ENCODE data around the gene CASP9.
"Not testable (repeated sequence)": the region's sequence is repeated elsewhere in the genome, so short reads cannot be mapped to it uniquely, and the experiment has no call there.

The CASP9 gene

GRCh38 chr1:15501208-15502032 lies 22.6 kb downstream of the CASP9 start:
- no peaks in the 10 kb centered on the region for H3K36me3 ChIP-seq (ENCODE audit: control insufficient read depth, insufficient read depth, low read length)
- no peaks in the 10 kb centered on the region for H3K27me3 ChIP-seq (ENCODE audit: control insufficient read depth, insufficient read depth, low read length, poor library complexity, severe bottlenecking)
- H3K27ac ChIP-seq (ENCODE audit: insufficient read depth, low read depth, low read length, poor library complexity, severe bottlenecking) = no peak overlapping the region
- H3K4me1 ChIP-seq (ENCODE audit: control insufficient read depth, insufficient read depth, low read length) = peaks cover 7% of the 10 kb centered on the region
- no peaks in the 10 kb centered on the region for H3K9me3 ChIP-seq (ENCODE audit: control insufficient read depth, low read length)
- no peak overlapping the region for H3K4me3 ChIP-seq (ENCODE audit: insufficient read depth, low read depth, low read length)
- 59 to 61% methylated on average over 17 of the region's 17 CpGs for WGBS, 2 experiments

- Histone ChIP-seq H3K27ac (ENCODE audit: insufficient read depth, low read depth, low read length, poor library complexity, severe bottlenecking) (peak overlapping the region; percentile 12), H3K4me1 (ENCODE audit: control insufficient read depth, insufficient read depth, low read length) (peaks cover 7% of the 10 kb centered on the region), H3K27me3 (ENCODE audit: control insufficient read depth, insufficient read depth, low read length, poor library complexity, severe bottlenecking) (no peaks in the 10 kb centered on the region), H3K9me3 (ENCODE audit: control insufficient read depth, low read length) (no peaks in the 10 kb centered on the region), H3K36me3 (ENCODE audit: control insufficient read depth, insufficient read depth, low read length) (no peaks in the 10 kb centered on the region), H3K4me3 (ENCODE audit: insufficient read depth, low read depth, low read length) (no peak overlapping the region)
- WGBS, 2 experiments = 85 to 88% methylated on average over 18 to 19 of the region's 19 CpGs
These were observed 23.5 kb downstream of the CASP9 start for GRCh38 chr1:15500184-15501178.

GRCh38 chr1:15493869-15494390 lies 30.1 kb downstream of the CASP9 start:
- H3K4me1 ChIP-seq (ENCODE audit: control insufficient read depth, insufficient read depth, low read length) = no peaks in the 10 kb centered on the region
- 92% methylated on average over 9 of the region's 9 CpGs for WGBS, 2 experiments
- H3K36me3 ChIP-seq (ENCODE audit: control insufficient read depth, insufficient read depth, low read length) = peaks cover 3% of the 10 kb centered on the region
- no peaks in the 10 kb centered on the region for H3K27me3 ChIP-seq (ENCODE audit: control insufficient read depth, insufficient read depth, low read length, poor library complexity, severe bottlenecking)
- H3K9me3 ChIP-seq (ENCODE audit: control insufficient read depth, low read length) = no peaks in the 10 kb centered on the region
- no peak overlapping the region for H3K4me3 ChIP-seq (ENCODE audit: insufficient read depth, low read depth, low read length)
- H3K27ac ChIP-seq (ENCODE audit: insufficient read depth, low read depth, low read length, poor library complexity, severe bottlenecking) = no peak overlapping the region

- 96% methylated on average over 5 of the region's 5 CpGs for whole genome bisulfite sequencing, 2 experiments
- Histone ChIP-seq H3K4me3 (ENCODE audit: insufficient read depth, low read depth, low read length) (no peak overlapping the region), H3K36me3 (ENCODE audit: control insufficient read depth, insufficient read depth, low read length) (peaks cover 3% of the 10 kb centered on the region), H3K27me3 (ENCODE audit: control insufficient read depth, insufficient read depth, low read length, poor library complexity, severe bottlenecking) (no peaks in the 10 kb centered on the region), H3K4me1 (ENCODE audit: control insufficient read depth, insufficient read depth, low read length) (no peaks in the 10 kb centered on the region), H3K9me3 (ENCODE audit: control insufficient read depth, low read length) (no peaks in the 10 kb centered on the region), H3K27ac (ENCODE audit: insufficient read depth, low read depth, low read length, poor library complexity, severe bottlenecking) (no peak overlapping the region)
These were observed 31.4 kb downstream of the CASP9 start for GRCh38 chr1:15492596-15492995.

GRCh38 chr1:15491010-15491409 lies 33.0 kb downstream of the CASP9 start:
- H3K4me1 ChIP-seq (ENCODE audit: control insufficient read depth, insufficient read depth, low read length); H3K9me3 ChIP-seq (ENCODE audit: control insufficient read depth, low read length); H3K27me3 ChIP-seq (ENCODE audit: control insufficient read depth, insufficient read depth, low read length, poor library complexity, severe bottlenecking); H3K36me3 ChIP-seq (ENCODE audit: control insufficient read depth, insufficient read depth, low read length); H3K27ac ChIP-seq (ENCODE audit: insufficient read depth, low read depth, low read length, poor library complexity, severe bottlenecking); H3K4me3 ChIP-seq (ENCODE audit: insufficient read depth, low read depth, low read length): not testable (repeated sequence)
- WGBS, 2 experiments = 96 to 98% methylated on average over 4 of the region's 4 CpGs

- Histone ChIP-seq H3K27me3 (ENCODE audit: control insufficient read depth, insufficient read depth, low read length, poor library complexity, severe bottlenecking) (no peaks in the 10 kb centered on the region), H3K9me3 (ENCODE audit: control insufficient read depth, low read length) (no peaks in the 10 kb centered on the region), H3K4me3 (ENCODE audit: insufficient read depth, low read depth, low read length) (no peak overlapping the region), H3K27ac (ENCODE audit: insufficient read depth, low read depth, low read length, poor library complexity, severe bottlenecking) (no peak overlapping the region), H3K36me3 (ENCODE audit: control insufficient read depth, insufficient read depth, low read length) (no peaks in the 10 kb centered on the region), H3K4me1 (ENCODE audit: control insufficient read depth, insufficient read depth, low read length) (no peaks in the 10 kb centered on the region)
- 86 to 89% methylated on average over 13 of the region's 13 CpGs for WGBS, 2 experiments
These were observed 34.8 kb downstream of the CASP9 start for GRCh38 chr1:15489052-15489736.

GRCh38 chr1:15488371-15488770 lies 35.6 kb downstream of the CASP9 start:
- Histone ChIP-seq H3K9me3 (ENCODE audit: control insufficient read depth, low read length) (no peaks in the 10 kb centered on the region), H3K4me3 (ENCODE audit: insufficient read depth, low read depth, low read length) (no peak overlapping the region), H3K4me1 (ENCODE audit: control insufficient read depth, insufficient read depth, low read length) (no peaks in the 10 kb centered on the region), H3K27ac (ENCODE audit: insufficient read depth, low read depth, low read length, poor library complexity, severe bottlenecking) (no peak overlapping the region), H3K36me3 (ENCODE audit: control insufficient read depth, insufficient read depth, low read length) (no peaks in the 10 kb centered on the region), H3K27me3 (ENCODE audit: control insufficient read depth, insufficient read depth, low read length, poor library complexity, severe bottlenecking) (no peaks in the 10 kb centered on the region)
- 91 to 94% methylated on average over 3 of the region's 3 CpGs for WGBS, 2 experiments

- H3K4me1 ChIP-seq (ENCODE audit: control insufficient read depth, insufficient read depth, low read length); H3K27ac ChIP-seq (ENCODE audit: insufficient read depth, low read depth, low read length, poor library complexity, severe bottlenecking); H3K36me3 ChIP-seq (ENCODE audit: control insufficient read depth, insufficient read depth, low read length); H3K27me3 ChIP-seq (ENCODE audit: control insufficient read depth, insufficient read depth, low read length, poor library complexity, severe bottlenecking); H3K4me3 ChIP-seq (ENCODE audit: insufficient read depth, low read depth, low read length); H3K9me3 ChIP-seq (ENCODE audit: control insufficient read depth, low read length): not testable (repeated sequence)
- 94 to 96% methylated on average over 16 to 17 of the region's 17 CpGs for WGBS, 2 experiments
These were observed 37.0 kb downstream of the CASP9 start for GRCh38 chr1:15486844-15487610.

GRCh38 chr1:15485636-15486035 lies 38.4 kb downstream of the CASP9 start:
- no peak overlapping the region for H3K4me3 ChIP-seq (ENCODE audit: insufficient read depth, low read depth, low read length)
- no peak overlapping the region for H3K27ac ChIP-seq (ENCODE audit: insufficient read depth, low read depth, low read length, poor library complexity, severe bottlenecking)
- 96% methylated on average over 6 of the region's 6 CpGs for WGBS, 2 experiments
- H3K4me1 ChIP-seq (ENCODE audit: control insufficient read depth, insufficient read depth, low read length) = no peaks in the 10 kb centered on the region
- H3K27me3 ChIP-seq (ENCODE audit: control insufficient read depth, insufficient read depth, low read length, poor library complexity, severe bottlenecking) = no peaks in the 10 kb centered on the region
- H3K36me3 ChIP-seq (ENCODE audit: control insufficient read depth, insufficient read depth, low read length) = no peaks in the 10 kb centered on the region
- no peaks in the 10 kb centered on the region for H3K9me3 ChIP-seq (ENCODE audit: control insufficient read depth, low read length)
